DMS53 (cell line): ENCODE measurements around the gene CCP110.

Experiments
- DNase-seq: peaks from one replicate; lab custom pipeline; 2025; lab: John Stamatoyannopoulos, UW

Gene CCP110

GRCh38 chr16:19523559-19524355 is at the start of gene CCP110:
Gene CCP110 (plus strand): TSS chr16:19523942. CDS start chr16:19527882, 3,940 bp downstream.
- peak; percentile 97 for DNase-seq

- DNase-seq = no peak
Observed at GRCh38 chr16:19474617-19475016, 49.1 kb upstream of the CCP110 start.

GRCh38 chr16:19478505-19478904 is 45.2 kb upstream of the CCP110 start:
- DNase-seq = no peak

GRCh38 chr16:19479302-19479721 is 44.4 kb upstream of the CCP110 start:
- DNase-seq = no peak

GRCh38 chr16:19481296-19481695 is 42.4 kb upstream of the CCP110 start:
- DNase-seq = no peak

- no peak for DNase-seq
Observed at GRCh38 chr16:19481769-19482168, 42.0 kb upstream of the CCP110 start.

GRCh38 chr16:19482291-19482690 is 41.5 kb upstream of the CCP110 start:
- no peak for DNase-seq

- no peak for DNase-seq
Observed at GRCh38 chr16:19484096-19484495, 39.6 kb upstream of the CCP110 start.

GRCh38 chr16:19485611-19486010 is 38.1 kb upstream of the CCP110 start:
- no peak for DNase-seq

- DNase-seq = no peak
Observed at GRCh38 chr16:19486051-19486450, 37.7 kb upstream of the CCP110 start.

- DNase-seq = peak; percentile 8
Observed at GRCh38 chr16:19486750-19487325, 36.9 kb upstream of the CCP110 start.

- DNase-seq = no peak
Observed at GRCh38 chr16:19488213-19488640, 35.5 kb upstream of the CCP110 start.

GRCh38 chr16:19490619-19491018 is 33.1 kb upstream of the CCP110 start:
- DNase-seq = no peak

GRCh38 chr16:19497176-19497575 is 26.6 kb upstream of the CCP110 start:
- DNase-seq = no peak

- no peak for DNase-seq
Observed at GRCh38 chr16:19499006-19499405, 24.7 kb upstream of the CCP110 start.

GRCh38 chr16:19499481-19499880 is 24.3 kb upstream of the CCP110 start:
- no peak for DNase-seq

GRCh38 chr16:19502395-19503131 is 21.2 kb upstream of the CCP110 start:
- DNase-seq = peak; percentile 86

- no peak for DNase-seq
Observed at GRCh38 chr16:19503461-19504075, 20.2 kb upstream of the CCP110 start.

GRCh38 chr16:19505600-19506303 is 18.0 kb upstream of the CCP110 start:
- DNase-seq = no peak

GRCh38 chr16:19506965-19507364 is 16.8 kb upstream of the CCP110 start:
- no peak for DNase-seq

GRCh38 chr16:19507867-19508266 is 15.9 kb upstream of the CCP110 start:
- DNase-seq = no peak

GRCh38 chr16:19512297-19512696 is 11.4 kb upstream of the CCP110 start:
- no peak for DNase-seq
